MM.1S (cell line): ENCODE results near the gene SLC12A7.

Experiments used
- DNase-seq: peaks from one replicate; pipeline ENCODE4 v3.0.0-alpha.2; 2015
- H2AFZ ChIP-seq: fragments of 300-600 bp; sonication (generic); 2 replicates; pipeline ENCODE4 v1.6.0; 2016; ENCODE audit warnings: antibody characterized with exemption, low read length
- H3F3A ChIP-seq: fragments of 300-600 bp; sonication (generic); 2 replicates; pipeline ENCODE4 v1.6.1; 2016; ENCODE audit warnings: mild to moderate bottlenecking, antibody characterized with exemption, low read length, moderate library complexity, mixed read lengths; ENCODE audit not compliant: insufficient read depth
- H3K27ac ChIP-seq: fragments of 300-600 bp; sonication (generic); 2 replicates; pipeline ENCODE4 v1.5.1; 2016; ENCODE audit warnings: mild to moderate bottlenecking, low read length
- H3K27me3 ChIP-seq: fragments of 300-600 bp; sonication (generic); replicated peaks from 2 replicates; pipeline ENCODE4 v1.6.0; 2016; ENCODE audit warnings: low read length; ENCODE audit not compliant: insufficient read depth
- H3K36me3 ChIP-seq: fragments of 300-600 bp; sonication (generic); replicated peaks from 2 replicates; pipeline ENCODE4 v1.6.1; 2016; ENCODE audit warnings: mild to moderate bottlenecking, low read length, mixed read lengths; ENCODE audit not compliant: insufficient read depth
- H3K4me1 ChIP-seq: fragments of 300-600 bp; sonication (generic); 2 replicates; pipeline ENCODE4 v1.6.1; 2016; ENCODE audit warnings: low read length, mixed read lengths
- H3K4me2 ChIP-seq: fragments of 300-600 bp; sonication (generic); 2 replicates; pipeline ENCODE4 v1.6.0; 2016; ENCODE audit warnings: low read depth, low read length
- H3K4me3 ChIP-seq: fragments of 300-600 bp; sonication (generic); 2 replicates; pipeline ENCODE4 v1.5.1; 2016; ENCODE audit warnings: low read length, mixed read lengths
- H3K79me2 ChIP-seq: fragments of 300-600 bp; sonication (generic); 2 replicates; pipeline ENCODE4 v1.6.1; 2016; ENCODE audit warnings: mixed run types, low read length, mixed read lengths
- H3K9ac ChIP-seq: fragments of 300-600 bp; sonication (generic); 2 replicates; pipeline ENCODE4 v1.6.1; 2016; ENCODE audit warnings: low read length, mixed read lengths
- H3K9me2 ChIP-seq: fragments of 300-600 bp; sonication (generic); replicated peaks from 2 replicates; pipeline ENCODE4 v1.6.1; 2016; ENCODE audit warnings: mild to moderate bottlenecking, low read length, mixed read lengths; ENCODE audit not compliant: insufficient read depth
- H3K9me3 ChIP-seq: fragments of 300-600 bp; sonication (generic); replicated peaks from 2 replicates; pipeline ENCODE4 v1.6.1; 2016; ENCODE audit warnings: mild to moderate bottlenecking, low read length, mixed read lengths; ENCODE audit not compliant: insufficient read depth
- H4K20me1 ChIP-seq: fragments of 300-600 bp; sonication (generic); 2 replicates; pipeline ENCODE4 v1.6.1; 2016; ENCODE audit warnings: mild to moderate bottlenecking, low read length, moderate library complexity, mixed read lengths; ENCODE audit not compliant: insufficient read depth
- CTCF ChIP-seq: fragments of 300-600 bp; sonication (generic); IDR thresholded peaks from 2 replicates; pipeline ENCODE4 v1.5.1; 2016; ENCODE audit warnings: antibody characterized with exemption, low read length, mixed read lengths
- EZH2 ChIP-seq: fragments of 300-600 bp; sonication (generic); optimal IDR thresholded peaks from 2 replicates; pipeline ENCODE3; 2017; ENCODE audit warnings: low read depth, mild to moderate bottlenecking, antibody characterized with exemption, low read length, mixed read lengths
- EZH2phosphoT487 ChIP-seq: fragments of 300-600 bp; sonication (generic); IDR thresholded peaks from 2 replicates; pipeline ENCODE4 v1.6.1; 2018; ENCODE audit warnings: antibody characterized with exemption, low read length

The SLC12A7 gene

GRCh38 chr5:1012900-1013237 lies 99.0 kb downstream of the SLC12A7 start:
- H3K36me3 ChIP-seq: no peaks in the 10 kb centered on the region
- no peak overlapping the region for H3K4me2 ChIP-seq
- no peak overlapping the region for H3K9ac ChIP-seq
- H3K27ac ChIP-seq: no peak overlapping the region
- H3K4me3 ChIP-seq: no peak overlapping the region
- DNase-seq: no peak
- TF ChIP-seq CTCF: no peak
- no peak for TF ChIP-seq EZH2
- TF ChIP-seq EZH2phosphoT487: no peak
- H3K9me2 ChIP-seq: no peaks in the 10 kb centered on the region
- peaks cover 21% of the 10 kb centered on the region for H3K27me3 ChIP-seq
- peaks cover 87% of the 10 kb centered on the region for H3K79me2 ChIP-seq
- H3K4me1 ChIP-seq: peaks cover 19% of the 10 kb centered on the region
- no peaks in the 10 kb centered on the region for H4K20me1 ChIP-seq
- 0 out of 2 replicates have a peak, but pooled peaks cover 4% of the 10 kb centered on the region for H3F3A ChIP-seq
- H3K9me3 ChIP-seq: no peaks in the 10 kb centered on the region
- no peak overlapping the region for H2AFZ ChIP-seq

DNA sequence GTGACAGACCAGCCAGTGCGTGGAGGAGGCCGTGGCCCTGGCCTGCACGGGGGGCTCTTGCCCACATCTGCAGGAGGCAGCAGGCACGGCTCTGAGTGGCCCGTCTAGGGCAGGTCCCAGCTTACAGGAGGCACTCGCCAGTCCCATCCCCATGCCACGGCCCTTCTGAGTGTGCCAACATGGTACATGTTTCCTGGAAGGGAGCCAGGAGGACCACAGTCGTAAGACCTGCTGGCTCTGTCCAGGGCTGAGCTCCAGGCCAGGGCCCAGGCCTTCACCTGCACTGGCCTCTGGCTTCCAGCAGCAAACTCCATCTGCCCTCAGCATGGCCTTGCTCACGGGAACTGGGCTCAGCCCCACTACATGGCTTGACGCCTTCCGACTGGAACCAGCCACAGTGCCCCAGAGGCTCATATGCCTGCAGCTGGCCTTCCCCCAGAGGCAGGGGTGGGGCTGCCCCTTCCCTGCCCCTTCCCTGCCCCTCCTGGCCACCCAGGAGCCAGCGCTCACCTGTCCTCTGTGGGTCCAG lies 99.5 kb downstream of the SLC12A7 start:
- Histone ChIP-seq H3K79me2 (peaks cover 82% of the 10 kb centered on the region), H3K9ac (no peak overlapping the region), H3K4me3 (no peak overlapping the region), H3K9me2 (no peaks in the 10 kb centered on the region), H3K36me3 (no peaks in the 10 kb centered on the region), H3K27me3 (peaks cover 22% of the 10 kb centered on the region), H4K20me1 (no peaks in the 10 kb centered on the region), H3K4me1 (peaks cover 24% of the 10 kb centered on the region), H3F3A (peaks cover 4% of the 10 kb centered on the region; the same call in 1 of the 2 replicates), H3K9me3 (no peaks in the 10 kb centered on the region), H3K4me2 (no peak overlapping the region), H3K27ac (no peak overlapping the region), H2AFZ (no peak overlapping the region)
- TF ChIP-seq EZH2 (no peak), EZH2phosphoT487 (no peak), CTCF (no peak)
- no peak for DNase-seq

DNA sequence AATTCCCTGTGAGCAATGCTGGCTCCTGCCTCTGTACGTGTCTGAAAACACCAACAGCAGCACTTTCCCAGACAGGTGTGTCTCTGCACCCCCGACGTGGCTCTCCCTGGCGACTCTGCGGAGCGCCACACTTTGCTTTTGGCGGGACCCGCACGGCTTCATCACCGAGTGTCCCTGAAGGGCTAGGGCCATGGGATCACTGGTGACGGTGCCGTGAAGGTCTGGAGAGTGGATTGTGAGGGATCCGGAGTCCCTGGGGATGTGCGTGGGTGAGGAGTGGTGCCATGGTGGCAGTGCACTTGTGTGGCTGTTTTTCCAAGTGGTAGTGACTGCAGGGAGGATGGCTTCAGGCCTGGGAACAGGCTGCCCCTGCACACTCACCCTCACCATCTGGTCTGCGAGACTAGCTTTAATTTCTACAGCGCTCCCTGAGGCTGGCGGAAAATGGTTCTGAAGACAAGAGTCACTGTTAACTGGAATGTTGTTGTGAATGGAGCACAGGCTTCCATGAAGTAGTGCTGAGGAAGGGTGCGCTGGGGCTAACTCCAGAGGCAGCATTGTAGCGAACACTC lies 100.0 kb downstream of the SLC12A7 start:
- no peaks in the 10 kb centered on the region for H4K20me1 ChIP-seq
- H3K27ac ChIP-seq: no peak overlapping the region
- TF ChIP-seq EZH2: no peak
- no peak for TF ChIP-seq EZH2phosphoT487
- TF ChIP-seq CTCF: no peak
- H3F3A ChIP-seq: peaks cover 4% of the 10 kb centered on the region; the same call in 1 of the 2 replicates
- H3K9me2 ChIP-seq: no peaks in the 10 kb centered on the region
- H3K36me3 ChIP-seq: no peaks in the 10 kb centered on the region
- peaks cover 77% of the 10 kb centered on the region for H3K79me2 ChIP-seq
- no peak overlapping the region for H3K4me2 ChIP-seq
- no peaks in the 10 kb centered on the region for H3K9me3 ChIP-seq
- H2AFZ ChIP-seq: no peak overlapping the region
- no peak overlapping the region for H3K9ac ChIP-seq
- no peak for DNase-seq
- H3K4me1 ChIP-seq: peaks cover 30% of the 10 kb centered on the region
- H3K4me3 ChIP-seq: no peak overlapping the region
- peaks cover 20% of the 10 kb centered on the region for H3K27me3 ChIP-seq
